Posterior vena cava (tissue), 2 donors: ENCODE results near the gene ZNF607. TPM values are rescaled to one million over a fixed set of nuclear protein-coding genes. Genes with fewer than 3 reads are reported as not detected.
A peak's percentile ranks its signal among the peaks of the same experiment; 100 is the strongest.
"Not testable (repeated sequence)": the region's sequence is repeated elsewhere in the genome, so short reads cannot be mapped to it uniquely, and the experiment has no call there.

ENCODE experiments used
- DNase-seq: peaks from one replicate; pipeline ENCODE4 v3.0.0-alpha.2; 2020; ENCODE audit warnings: low spot score
- intact Hi-C, 2 donors: fragments of 100-400 bp; cut with DNase I; formaldehyde crosslinking; loops; one replicate each; pipeline versions ENCODE4 v1.14.1 to v1.14.2; 2022 to 2023
- long read RNA-seq, 2 donors: library from polyadenylated mRNA; unstranded; transcript quantifications; one replicate each; pipeline ENCODE4 v2.0.0, GENCODE V29; 2020 to 2021
- total RNA-seq, 2 donors: library from RNA; stranded (reverse); fragmentation: NEBNext Ultra II Directional; extraction: Animal tissue kit (Norgen Biotek cat#: 25700); gene quantifications; one replicate each; pipeline ENCODE4 v1.2.1, GENCODE V29; 2021
- donor health status: DM: yes; HTN: yes; CAD: no.
- donor health status: DM: yes; HTN: yes; CAD: no.

Gene ZNF607
- 1 to 10 TPM; 4.8 to 6.1 TPM for total RNA-seq
- long read RNA-seq, donor 1, full-length matches to known transcripts: 1 of 2 reads
- long read RNA-seq, donor 1, partial matches to known transcripts: 1 of 2 reads
- long read RNA-seq, donor 1, other reads (novel, unspliced or antisense): 0 of 2 reads
- long read RNA-seq, donor 2: 0 reads

GRCh38 chr19:37719111-37719926 lies at the start of gene ZNF607:
Gene ZNF607, minus strand, starts transcription at chr19:37719761. Its CDS starts 8,143 bp downstream, at chr19:37711618.
- intact Hi-C loops: no loop called here
- peak; percentile 97 for DNase-seq

GRCh38 chr19:37763488-37763887 lies 43.9 kb upstream of the ZNF607 start:
- intact Hi-C loops: no loop called here
- DNase-seq: no peak

DNA sequence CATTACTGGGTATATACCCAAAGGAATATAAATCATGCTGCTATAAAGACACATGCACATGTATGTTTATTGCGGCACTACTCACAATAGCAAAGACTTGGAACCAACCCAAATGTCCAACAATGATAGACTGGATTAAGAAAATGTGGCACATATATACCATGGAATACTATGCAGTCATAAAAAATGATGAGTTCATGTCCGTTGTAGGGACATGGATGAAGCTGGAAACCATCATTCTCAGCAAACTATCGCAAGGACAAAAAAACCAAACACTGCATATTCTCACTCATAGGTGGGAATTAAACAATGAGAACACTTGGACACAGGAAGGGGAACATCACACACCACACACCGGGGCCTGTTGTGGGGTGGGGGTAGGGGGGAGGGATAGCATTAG lies 38.1 kb upstream of the ZNF607 start:
- intact Hi-C loops, DNase-seq: not testable (repeated sequence)

DNA sequence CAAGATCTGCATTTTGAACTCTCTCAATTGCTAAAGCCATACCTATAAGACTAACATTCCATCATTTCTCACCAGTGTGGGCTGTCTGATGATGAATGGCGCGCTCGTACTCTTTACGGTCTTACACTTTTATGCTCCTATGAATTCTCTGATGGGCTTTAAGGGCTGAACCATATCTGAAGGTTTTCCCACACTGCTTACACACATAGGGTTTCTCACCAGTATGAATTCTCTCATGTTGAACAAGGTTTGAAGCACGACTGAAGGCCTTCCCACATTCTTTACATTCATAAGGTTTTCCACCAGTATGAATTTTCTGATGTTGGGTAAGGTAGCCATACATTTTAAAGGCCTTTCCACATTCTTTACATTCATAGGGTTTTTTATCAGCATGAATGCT lies 18.8 kb upstream of the ZNF607 start:
- no peak for DNase-seq
- intact Hi-C loops: no loop called here

DNA sequence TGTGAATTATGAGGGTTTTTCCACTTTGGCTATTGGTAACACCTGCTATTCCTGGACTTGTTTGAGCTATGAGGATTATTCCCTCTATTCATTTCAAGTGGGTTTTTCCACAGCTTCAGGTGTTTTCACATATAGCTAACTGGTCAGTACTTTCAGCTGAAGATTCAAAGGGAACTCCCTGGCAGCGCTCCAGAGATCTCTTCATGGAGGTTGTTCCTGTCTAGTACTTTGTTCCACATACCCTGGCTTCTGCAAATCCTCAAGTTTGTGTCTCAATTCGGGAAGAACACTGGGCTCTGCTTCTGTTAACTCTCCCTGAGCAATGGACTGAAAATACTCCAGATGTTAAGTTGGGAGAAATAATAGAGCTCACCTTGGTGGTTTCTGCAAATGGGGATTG lies 5.6 kb upstream of the ZNF607 start:
- no peak for DNase-seq
- intact Hi-C loops: no loop called here

DNA sequence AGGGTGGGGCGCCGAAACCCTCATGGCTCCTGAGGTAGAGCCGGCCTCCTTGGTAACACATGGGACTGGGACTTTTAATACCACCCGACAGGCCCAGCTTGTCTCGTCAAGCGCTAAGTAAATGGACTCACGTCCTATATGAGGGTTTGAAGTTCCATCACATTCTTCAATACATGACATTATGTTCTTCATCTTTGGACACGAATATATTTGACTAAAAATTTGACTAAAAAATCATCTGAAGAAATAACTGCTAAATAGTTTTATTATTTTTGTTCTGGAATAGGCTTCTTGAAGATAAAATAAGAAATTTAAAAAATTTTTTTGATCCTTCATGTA lies 335 bp upstream of the ZNF607 start:
- intact Hi-C loops: no loop called here
- no peak for DNase-seq

DNA sequence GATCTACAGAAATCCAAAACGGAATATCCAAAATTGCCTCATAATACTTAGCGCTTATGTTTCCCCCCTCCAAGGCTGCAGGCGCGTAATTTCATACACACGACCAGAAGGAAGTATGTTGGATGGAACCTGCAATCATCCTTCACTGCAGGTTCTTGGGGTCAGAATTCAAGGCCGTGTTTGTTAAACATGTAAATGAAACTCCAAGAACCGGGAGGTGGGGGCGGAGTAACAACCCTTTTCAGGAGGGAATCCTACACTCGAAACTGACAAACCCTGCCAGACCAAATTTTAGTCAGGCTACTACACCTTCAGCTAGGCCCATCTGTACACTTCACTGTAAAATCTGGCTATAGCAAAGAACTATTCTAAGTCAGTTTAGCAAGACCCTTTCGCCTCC lies 1.3 kb downstream of the ZNF607 start:
- DNase-seq: no peak
- intact Hi-C loops: no loop called here

- DNase-seq: no peak
- intact Hi-C loops: no loop called here
Measured at GRCh38 chr19:37716140-37716539, 3.4 kb downstream of the ZNF607 start.

- DNase-seq: no peak
- intact Hi-C loops: no loop called here
Measured at GRCh38 chr19:37706052-37706605, 13.4 kb downstream of the ZNF607 start.

- no peak for DNase-seq
- intact Hi-C loops: no loop called here
Measured at GRCh38 chr19:37699057-37699456, 20.5 kb downstream of the ZNF607 start.

DNA sequence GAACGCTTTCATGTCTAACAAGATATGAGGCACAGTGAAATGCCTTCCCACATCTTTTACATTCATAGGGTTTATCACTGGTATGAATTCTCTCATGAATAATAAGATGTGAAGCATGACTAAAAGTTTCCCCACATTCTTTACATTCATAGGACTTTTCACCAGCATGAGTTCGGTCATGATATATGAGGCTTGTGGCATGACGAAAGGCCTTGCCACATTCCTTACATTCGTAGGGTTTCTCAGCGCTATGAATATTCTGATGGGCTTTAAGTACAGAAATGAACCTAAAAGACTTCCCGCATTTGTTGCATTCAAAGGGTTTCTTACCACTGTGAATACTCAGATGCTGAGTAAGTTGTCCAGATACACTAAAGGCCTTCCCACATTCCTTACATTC lies 21.3 kb downstream of the ZNF607 start:
- intact Hi-C loops: no loop called here
- no peak for DNase-seq

DNA sequence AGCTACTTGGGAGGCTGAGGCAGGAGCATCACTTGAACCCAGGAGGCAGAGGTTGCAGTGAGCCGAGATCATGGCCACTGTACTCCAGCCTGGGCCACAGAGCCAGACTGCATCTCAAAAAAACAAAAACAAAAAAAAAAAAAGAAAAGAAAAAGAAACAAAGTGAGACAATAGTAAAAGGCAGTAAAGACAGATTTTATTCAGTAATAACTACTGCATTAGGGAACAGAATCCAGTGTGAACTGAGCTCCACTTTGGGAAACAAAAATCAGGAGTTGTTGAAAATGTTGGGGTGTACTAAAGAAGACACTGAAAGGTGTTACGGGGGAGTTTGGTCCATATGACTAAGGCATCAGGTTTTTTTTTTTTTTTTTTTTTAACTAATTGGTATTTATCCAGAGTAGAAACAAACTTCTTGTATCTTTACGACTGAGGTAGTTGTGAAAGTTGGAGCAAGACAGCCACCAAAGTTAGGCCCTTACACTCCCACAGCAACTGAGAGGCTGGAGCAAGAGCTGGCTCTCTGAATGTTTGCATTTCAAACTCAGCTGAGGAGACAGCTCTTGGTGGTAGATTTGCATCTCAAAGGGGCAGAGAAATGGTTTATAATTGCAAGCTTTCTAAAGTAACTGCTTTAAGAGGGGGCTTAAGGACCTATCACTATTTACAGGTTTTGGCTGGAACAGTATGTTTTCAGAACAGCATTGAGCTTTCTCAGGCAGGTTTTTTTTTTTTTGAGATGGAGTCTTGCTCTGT lies 24.2 kb downstream of the ZNF607 start:
- intact Hi-C loops: no loop called here
- DNase-seq: no peak

GRCh38 chr19:37692956-37693620 lies 26.5 kb downstream of the ZNF607 start:
- no peak for DNase-seq
- intact Hi-C loops: no loop called here

DNA sequence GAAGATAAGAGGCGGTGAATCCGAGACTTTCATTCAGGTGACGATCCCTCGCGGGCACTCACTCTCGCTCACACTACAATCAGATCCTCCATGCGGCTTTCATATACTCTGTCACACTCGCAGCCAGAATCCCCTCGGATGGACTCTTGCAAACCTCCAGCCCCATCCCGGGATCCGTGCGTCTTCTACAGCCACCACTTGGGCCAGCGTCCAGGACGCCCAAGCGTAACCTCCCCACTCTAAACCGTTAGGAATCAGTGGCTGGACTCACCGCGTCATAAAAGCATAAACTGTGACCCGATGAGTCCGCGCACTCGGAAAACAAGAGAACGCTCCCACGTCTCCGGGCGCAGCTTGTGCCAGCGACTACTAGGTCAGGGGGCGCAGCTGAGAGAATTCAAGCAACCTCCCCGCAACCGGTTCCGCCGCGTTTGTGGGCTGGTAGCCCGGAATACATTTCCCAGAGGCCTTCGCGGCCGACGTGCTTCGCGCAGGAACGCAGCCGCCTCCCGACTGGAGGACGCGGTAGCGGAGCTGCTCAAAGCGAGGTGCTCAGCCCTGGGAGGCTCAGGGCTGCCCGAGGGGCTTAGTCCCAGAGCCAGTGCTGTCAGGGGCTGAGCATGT lies 27.6 kb downstream of the ZNF607 start:
- intact Hi-C loops: no loop called here
- peak; percentile 95 for DNase-seq

DNA sequence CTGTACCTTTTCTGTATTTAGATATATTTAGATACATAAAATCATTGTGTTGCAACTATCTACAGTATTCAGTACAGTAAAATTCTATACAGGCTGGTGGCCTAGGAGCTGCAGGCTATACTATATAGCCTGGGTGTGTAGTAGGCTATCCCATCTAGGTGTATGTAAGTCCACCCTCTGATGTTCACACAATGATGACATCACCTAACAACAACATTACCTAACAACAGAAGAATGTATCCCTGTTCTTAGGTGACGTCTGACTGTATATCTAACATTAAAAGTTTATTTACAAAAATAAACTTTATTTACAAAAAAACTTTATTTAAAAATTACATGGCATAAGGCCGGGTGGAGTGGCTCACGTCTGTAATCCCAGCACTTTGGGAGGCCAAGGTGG lies 36.0 kb downstream of the ZNF607 start:
- intact Hi-C loops: no loop called here
- no peak for DNase-seq

DNA sequence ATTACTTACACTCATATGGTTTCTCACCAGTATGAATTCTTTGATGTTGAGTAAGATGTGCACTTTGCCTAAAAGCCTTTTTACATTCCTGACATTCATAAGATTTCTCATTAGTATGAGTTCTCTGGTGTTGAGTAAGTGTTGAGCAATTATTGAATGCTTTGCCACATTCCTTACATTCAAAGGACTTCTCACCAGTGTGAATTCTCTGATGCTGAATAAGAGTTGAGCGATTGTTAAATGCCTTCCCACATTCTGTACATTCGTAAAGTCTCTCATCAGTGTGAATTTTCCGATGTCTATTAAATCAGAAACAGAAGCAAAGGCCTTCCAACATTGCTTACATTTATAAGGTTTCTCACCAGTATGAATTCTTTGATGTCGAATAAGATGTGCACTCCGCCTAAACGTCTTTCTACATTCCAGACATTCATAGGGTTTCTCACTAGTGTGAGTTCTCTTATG lies 50.1 kb downstream of the ZNF607 start:
- intact Hi-C loops: no loop called here
- DNase-seq: no peak

DNA sequence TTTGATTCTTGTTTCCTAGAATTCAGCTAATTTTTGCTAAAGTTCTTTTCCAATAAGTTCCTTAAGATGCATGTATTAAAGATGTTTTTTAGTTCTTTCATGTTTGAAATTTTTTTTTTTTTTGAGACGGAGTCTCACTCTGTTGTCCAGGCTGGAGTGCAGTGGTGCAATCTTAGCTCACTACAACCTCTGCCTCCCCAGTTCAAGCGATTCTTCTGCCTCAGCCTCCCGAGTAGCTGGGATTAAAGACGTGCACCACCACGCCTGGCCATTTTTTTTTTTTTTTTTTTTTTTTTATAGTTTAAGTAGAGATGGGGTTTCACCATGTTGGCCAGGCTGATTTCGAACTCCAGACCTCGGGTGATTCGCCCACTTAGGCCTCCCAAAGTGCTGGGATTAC lies 62.4 kb downstream of the ZNF607 start:
- intact Hi-C loops, DNase-seq: not testable (repeated sequence)

DNA sequence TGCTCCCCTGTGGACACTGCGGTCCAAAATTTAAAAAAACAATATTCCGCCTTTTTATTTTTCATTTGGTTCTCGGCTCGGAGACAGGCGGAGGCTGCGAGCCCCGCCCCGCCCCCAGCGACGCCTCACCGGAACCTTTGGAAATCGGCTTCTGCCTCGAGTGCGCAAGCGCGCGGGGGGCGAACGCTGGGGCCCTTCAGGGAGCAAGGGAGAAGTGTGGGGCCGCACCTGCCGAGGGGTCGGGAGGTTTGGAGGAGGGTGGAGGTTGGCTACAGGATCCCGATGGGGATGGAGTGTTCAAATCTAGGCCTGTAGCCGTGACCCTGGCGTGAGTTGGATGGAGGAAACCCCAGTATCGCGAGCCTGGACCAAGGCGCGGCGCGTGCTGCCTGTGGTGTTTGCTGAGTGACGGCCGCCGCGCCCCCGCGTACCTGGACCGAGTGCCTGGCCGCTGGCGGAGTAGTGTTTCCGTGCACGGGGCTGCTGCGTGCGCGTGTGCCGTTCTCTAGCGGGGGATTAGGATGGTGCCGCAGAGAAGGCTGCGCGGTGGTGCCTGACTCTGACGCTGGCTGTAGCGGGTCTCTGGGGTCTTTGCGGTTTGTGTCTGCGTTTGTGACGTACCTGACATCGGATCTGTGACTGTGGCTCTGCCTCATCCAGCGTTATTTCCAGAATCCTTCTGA lies 63.7 kb downstream of the ZNF607 start:
- DNase-seq: peak; percentile 93

GRCh38 chr19:37655301-37655688 lies 64.3 kb downstream of the ZNF607 start, which contains the start of gene ZFP30:
Gene ZFP30, minus strand, starts transcription at chr19:37655465. Its CDS starts 7,643 bp downstream, at chr19:37647822.
- DNase-seq: peak; percentile 94
- intact Hi-C loops: no loop called here

More for the DNA sequence above, 63.7 kb downstream of the ZNF607 start:
- intact Hi-C loops: loop anchor here in 1 of 2 donors (1.0 kb wide), 1 partner anchor 41 kb away; no protein-coding TSS in a partner anchor
